Measurements from ENCODE around the gene HIGD2B. TPM values are rescaled to one million over a fixed set of nuclear protein-coding genes. Genes with fewer than 3 reads are reported as not detected.

Gene HIGD2B
- total and polyA plus RNA-seq, 9 of the 15 experiments (the other 6 are each of a cell fraction or from before 2014, with no cell fraction given) = 0.04 to 0.18 (median 0.14) TPM; not detected in 6

DNA sequence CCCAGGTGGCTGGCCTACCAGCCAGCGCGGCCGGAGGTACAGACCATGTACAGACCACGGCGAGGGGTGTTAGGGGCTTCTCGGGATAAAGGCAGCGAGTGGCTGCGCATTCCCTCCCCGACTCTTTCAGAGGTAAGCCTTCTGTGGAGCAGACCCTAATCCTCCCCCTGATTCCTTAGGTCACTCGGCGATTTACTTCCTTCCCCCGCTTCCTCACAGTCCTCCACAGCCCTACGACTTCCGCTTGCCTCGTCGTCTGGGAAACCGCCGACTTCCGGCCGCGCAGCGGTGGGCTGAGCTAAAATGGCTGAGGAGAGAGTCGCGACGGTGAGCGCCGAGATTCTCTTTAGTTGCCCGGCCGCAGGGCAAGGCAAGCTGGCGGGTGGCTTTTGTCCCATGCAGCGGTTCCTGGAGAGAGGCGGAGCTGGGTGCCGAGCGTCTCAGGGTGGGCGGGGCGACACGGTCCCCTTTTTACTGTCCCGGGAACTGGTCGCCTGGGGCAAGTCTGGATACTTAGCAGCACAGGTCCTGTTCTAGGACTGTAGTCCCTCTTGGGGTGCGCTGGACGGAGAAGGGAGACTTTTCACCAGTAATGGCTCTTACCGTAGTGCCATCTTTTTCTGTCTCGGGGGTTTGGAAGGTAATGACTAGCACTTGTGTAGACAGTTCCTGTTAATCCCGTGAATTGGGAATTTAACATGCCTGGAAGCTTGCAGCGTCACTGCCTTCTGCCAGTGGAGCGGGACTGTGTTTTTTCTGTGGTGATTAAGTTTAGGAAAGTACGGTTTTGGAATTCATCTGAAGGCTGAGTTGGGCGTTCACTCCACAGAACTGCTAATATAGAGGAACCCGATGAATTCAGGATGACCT, at the start of gene HIGD2B, which contains the start of gene BBS4 (continued):
- TF ChIP-seq, protein P1, sequence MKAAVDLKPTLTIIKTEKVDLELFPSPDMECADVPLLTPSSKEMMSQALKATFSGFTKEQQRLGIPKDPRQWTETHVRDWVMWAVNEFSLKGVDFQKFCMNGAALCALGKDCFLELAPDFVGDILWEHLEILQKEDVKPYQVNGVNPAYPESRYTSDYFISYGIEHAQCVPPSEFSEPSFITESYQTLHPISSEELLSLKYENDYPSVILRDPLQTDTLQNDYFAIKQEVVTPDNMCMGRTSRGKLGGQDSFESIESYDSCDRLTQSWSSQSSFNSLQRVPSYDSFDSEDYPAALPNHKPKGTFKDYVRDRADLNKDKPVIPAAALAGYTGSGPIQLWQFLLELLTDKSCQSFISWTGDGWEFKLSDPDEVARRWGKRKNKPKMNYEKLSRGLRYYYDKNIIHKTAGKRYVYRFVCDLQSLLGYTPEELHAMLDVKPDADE (conservative IDR thresholded peaks at IDR 0.05; ENCODE audit: control insufficient read depth, low read depth, low read length) = 0 out of 2 replicates have a peak, but pooled peaks have one; percentile 29
- no peak for TF ChIP-seq NFE2L1 (tag; IDR thresholded peaks at IDR 0.05; ENCODE audit: borderline replicate concordance, low read depth)
- 0 out of 2 replicates have a peak, but pooled peaks have one; percentile 22 for TF ChIP-seq ARID1B (IDR thresholded peaks at IDR 0.05)
- TF ChIP-seq, protein P2, sequence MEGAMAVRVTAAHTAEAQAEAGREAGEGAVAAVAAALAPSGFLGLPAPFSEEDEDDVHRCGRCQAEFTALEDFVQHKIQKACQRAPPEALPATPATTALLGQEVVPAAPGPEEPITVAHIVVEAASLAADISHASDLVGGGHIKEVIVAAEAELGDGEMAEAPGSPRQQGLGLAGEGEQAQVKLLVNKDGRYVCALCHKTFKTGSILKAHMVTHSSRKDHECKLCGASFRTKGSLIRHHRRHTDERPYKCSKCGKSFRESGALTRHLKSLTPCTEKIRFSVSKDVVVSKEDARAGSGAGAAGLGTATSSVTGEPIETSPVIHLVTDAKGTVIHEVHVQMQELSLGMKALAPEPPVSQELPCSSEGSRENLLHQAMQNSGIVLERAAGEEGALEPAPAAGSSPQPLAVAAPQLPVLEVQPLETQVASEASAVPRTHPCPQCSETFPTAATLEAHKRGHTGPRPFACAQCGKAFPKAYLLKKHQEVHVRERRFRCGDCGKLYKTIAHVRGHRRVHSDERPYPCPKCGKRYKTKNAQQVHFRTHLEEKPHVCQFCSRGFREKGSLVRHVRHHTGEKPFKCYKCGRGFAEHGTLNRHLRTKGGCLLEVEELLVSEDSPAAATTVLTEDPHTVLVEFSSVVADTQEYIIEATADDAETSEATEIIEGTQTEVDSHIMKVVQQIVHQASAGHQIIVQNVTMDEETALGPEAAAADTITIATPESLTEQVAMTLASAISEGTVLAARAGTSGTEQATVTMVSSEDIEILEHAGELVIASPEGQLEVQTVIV (CRISPR knock-in tag; IDR thresholded peaks at IDR 0.05; ENCODE audit: borderline replicate concordance) = 0 out of 2 replicates have a peak, but pooled peaks have one; percentile 5
- no peak for TF ChIP-seq MCM3 (IDR thresholded peaks at IDR 0.05)
- peak; percentile 80 for TF ChIP-seq POLR2B (IDR thresholded peaks at IDR 0.05; ENCODE audit: low read depth, partially characterized antibody)
- TF ChIP-seq FOXJ2 (tag; IDR thresholded peaks at IDR 0.05) = no peak
- no peak for TF ChIP-seq CBFA2T2 (conservative IDR thresholded peaks at IDR 0.05)
- TF ChIP-seq, protein P3, sequence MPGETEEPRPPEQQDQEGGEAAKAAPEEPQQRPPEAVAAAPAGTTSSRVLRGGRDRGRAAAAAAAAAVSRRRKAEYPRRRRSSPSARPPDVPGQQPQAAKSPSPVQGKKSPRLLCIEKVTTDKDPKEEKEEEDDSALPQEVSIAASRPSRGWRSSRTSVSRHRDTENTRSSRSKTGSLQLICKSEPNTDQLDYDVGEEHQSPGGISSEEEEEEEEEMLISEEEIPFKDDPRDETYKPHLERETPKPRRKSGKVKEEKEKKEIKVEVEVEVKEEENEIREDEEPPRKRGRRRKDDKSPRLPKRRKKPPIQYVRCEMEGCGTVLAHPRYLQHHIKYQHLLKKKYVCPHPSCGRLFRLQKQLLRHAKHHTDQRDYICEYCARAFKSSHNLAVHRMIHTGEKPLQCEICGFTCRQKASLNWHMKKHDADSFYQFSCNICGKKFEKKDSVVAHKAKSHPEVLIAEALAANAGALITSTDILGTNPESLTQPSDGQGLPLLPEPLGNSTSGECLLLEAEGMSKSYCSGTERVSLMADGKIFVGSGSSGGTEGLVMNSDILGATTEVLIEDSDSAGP (CRISPR knock-in tag; IDR thresholded peaks at IDR 0.05) = no peak
- peak; percentile 87 for TF ChIP-seq ZNF263 (CRISPR knock-in tag; IDR thresholded peaks at IDR 0.05; ENCODE audit: borderline replicate concordance)
- peak in 1 of 2 experiments; percentile 56; a peak in 2 of 4 replicates for TF ChIP-seq CSDE1 (IDR thresholded peaks at IDR 0.05)
- TF ChIP-seq, protein P4, sequence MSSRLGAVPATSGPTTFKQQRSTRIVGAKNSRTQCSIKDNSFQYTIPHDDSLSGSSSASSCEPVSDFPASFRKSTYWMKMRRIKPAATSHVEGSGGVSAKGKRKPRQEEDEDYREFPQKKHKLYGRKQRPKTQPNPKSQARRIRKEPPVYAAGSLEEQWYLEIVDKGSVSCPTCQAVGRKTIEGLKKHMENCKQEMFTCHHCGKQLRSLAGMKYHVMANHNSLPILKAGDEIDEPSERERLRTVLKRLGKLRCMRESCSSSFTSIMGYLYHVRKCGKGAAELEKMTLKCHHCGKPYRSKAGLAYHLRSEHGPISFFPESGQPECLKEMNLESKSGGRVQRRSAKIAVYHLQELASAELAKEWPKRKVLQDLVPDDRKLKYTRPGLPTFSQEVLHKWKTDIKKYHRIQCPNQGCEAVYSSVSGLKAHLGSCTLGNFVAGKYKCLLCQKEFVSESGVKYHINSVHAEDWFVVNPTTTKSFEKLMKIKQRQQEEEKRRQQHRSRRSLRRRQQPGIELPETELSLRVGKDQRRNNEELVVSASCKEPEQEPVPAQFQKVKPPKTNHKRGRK (tag; IDR thresholded peaks at IDR 0.05) = no peak
- TF ChIP-seq LARP7 (IDR thresholded peaks at IDR 0.05) = no peak
- TF ChIP-seq ZNF766 (CRISPR knock-in tag; conservative IDR thresholded peaks at IDR 0.05) = 0 out of 2 replicates have a peak, but pooled peaks have one; percentile 48
- no peak for TF ChIP-seq ZNF165 (CRISPR knock-in tag; IDR thresholded peaks at IDR 0.05; ENCODE audit: borderline replicate concordance)
- TF ChIP-seq, protein P5, sequence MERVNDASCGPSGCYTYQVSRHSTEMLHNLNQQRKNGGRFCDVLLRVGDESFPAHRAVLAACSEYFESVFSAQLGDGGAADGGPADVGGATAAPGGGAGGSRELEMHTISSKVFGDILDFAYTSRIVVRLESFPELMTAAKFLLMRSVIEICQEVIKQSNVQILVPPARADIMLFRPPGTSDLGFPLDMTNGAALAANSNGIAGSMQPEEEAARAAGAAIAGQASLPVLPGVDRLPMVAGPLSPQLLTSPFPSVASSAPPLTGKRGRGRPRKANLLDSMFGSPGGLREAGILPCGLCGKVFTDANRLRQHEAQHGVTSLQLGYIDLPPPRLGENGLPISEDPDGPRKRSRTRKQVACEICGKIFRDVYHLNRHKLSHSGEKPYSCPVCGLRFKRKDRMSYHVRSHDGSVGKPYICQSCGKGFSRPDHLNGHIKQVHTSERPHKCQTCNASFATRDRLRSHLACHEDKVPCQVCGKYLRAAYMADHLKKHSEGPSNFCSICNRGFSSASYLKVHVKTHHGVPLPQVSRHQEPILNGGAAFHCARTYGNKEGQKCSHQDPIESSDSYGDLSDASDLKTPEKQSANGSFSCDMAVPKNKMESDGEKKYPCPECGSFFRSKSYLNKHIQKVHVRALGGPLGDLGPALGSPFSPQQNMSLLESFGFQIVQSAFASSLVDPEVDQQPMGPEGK (CRISPR knock-in tag; IDR thresholded peaks at IDR 0.05; ENCODE audit: borderline replicate concordance) = no peak
- TF ChIP-seq ZNF274 (IDR thresholded peaks at IDR 0.05; ENCODE audit: borderline replicate concordance, low read depth, low read length) = no peak
- TF ChIP-seq PTRF (tag; IDR thresholded peaks at IDR 0.05) = no peak

All from K562 (cell line).